ENCODE measurements around the gene FAM53B.

DNA sequence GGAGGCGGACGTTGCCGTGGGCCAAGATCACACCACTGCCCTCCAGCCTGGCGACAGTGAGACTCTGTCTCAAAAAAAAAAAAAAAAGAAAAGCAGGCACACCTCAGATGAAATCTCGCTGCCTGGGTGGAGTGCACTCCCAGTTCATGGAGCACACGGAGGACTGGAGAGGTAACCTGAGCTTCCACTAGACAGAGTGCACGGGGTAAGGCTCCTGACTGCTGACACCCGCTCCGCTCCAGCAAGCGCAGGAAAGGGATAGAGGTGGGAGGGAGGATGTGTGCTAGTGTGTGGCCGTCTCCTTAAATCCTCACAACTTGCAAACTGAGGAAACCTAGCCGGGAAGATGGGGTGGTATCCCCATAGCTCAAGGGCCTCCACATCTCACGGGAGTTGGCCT, 50.8 kb downstream of the FAM53B start:
- TF ChIP-seq, protein P1, sequence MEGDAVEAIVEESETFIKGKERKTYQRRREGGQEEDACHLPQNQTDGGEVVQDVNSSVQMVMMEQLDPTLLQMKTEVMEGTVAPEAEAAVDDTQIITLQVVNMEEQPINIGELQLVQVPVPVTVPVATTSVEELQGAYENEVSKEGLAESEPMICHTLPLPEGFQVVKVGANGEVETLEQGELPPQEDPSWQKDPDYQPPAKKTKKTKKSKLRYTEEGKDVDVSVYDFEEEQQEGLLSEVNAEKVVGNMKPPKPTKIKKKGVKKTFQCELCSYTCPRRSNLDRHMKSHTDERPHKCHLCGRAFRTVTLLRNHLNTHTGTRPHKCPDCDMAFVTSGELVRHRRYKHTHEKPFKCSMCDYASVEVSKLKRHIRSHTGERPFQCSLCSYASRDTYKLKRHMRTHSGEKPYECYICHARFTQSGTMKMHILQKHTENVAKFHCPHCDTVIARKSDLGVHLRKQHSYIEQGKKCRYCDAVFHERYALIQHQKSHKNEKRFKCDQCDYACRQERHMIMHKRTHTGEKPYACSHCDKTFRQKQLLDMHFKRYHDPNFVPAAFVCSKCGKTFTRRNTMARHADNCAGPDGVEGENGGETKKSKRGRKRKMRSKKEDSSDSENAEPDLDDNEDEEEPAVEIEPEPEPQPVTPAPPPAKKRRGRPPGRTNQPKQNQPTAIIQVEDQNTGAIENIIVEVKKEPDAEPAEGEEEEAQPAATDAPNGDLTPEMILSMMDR (IDR thresholded peaks at IDR 0.05), result no peak
- TF ChIP-seq POLR2A (IDR thresholded peaks at IDR 0.05), result no peak

All from body of pancreas (tissue), 4 donors.